B cell (primary cell): ENCODE measurements around the gene ECI1. TPM values are rescaled to one million over a fixed set of nuclear protein-coding genes. Genes with fewer than 3 reads are reported as not detected.

Source experiments
- ATAC-seq: fragments of 200-7000 bp; cut with Tn5 transposase; one replicate; pipeline ENCODE4 v1.10.0; 2021; ENCODE audit warnings: low read depth, mild to moderate bottlenecking, moderate number of reproducible peaks, moderate library complexity
- CTCF ChIA-PET: fragments of 350-600 bp; sonication (Branson Sonifier 250); formaldehyde crosslinking; loops from one replicate; lab custom pipeline; 2021; ENCODE audit warnings: antibody characterized with exemption, inconsistent platforms; lab: Charles Lee
- POLR2A ChIA-PET: fragments of 350-600 bp; sonication (Branson Sonifier 250); formaldehyde crosslinking; loops from one replicate; lab custom pipeline; 2021; ENCODE audit warnings: antibody characterized with exemption; lab: Charles Lee
- DNase-seq: peaks from one replicate; pipeline ENCODE4 v3.0.0; 2013
- H2AFZ ChIP-seq: 2 replicates; pipeline ENCODE4 v1.6.1; 2012; ENCODE audit warnings: mild to moderate bottlenecking, low read depth, low read length; ENCODE audit not compliant: insufficient read depth, poor library complexity, severe bottlenecking
- H3K27ac ChIP-seq, 2 donors: 1 replicate in 1 of 2; 2 replicates in 1 of 2; pipeline ENCODE4 v1.5.1; 2012 to 2013; ENCODE audit warnings: low read length in 2 of 2, mild to moderate bottlenecking in 2 of 2, moderate library complexity in 1 of 2
- H3K27me3 ChIP-seq, 4 experiments: fragments of 200-600 bp in 1 of 4; sonication (generic) in 1 of 4; replicated peaks in 1 of 4; 1 replicate in 2 of 4; 2 replicates in 2 of 4; pipeline versions ENCODE4 v1.6.1 to v1.7.0; 2013 to 2016; ENCODE audit warnings: low read length in 3 of 4, mild to moderate bottlenecking in 2 of 4, mixed read lengths in 1 of 4, moderate library complexity in 1 of 4; ENCODE audit not compliant: insufficient read depth in 4 of 4, control insufficient read depth in 3 of 4; ENCODE audit errors: control extremely low read depth in 1 of 4
- H3K36me3 ChIP-seq, 2 experiments: replicated peaks in 1 of 2; 1 replicate in 1 of 2; 2 replicates in 1 of 2; pipeline versions ENCODE4 v1.6.1 to v1.7.1; 2013; ENCODE audit warnings: low read length in 1 of 2; ENCODE audit not compliant: insufficient read depth in 2 of 2, control insufficient read depth in 1 of 2; ENCODE audit errors: control extremely low read depth in 1 of 2, extremely low read depth in 1 of 2
- H3K4me1 ChIP-seq, 2 donors: fragments of 200-600 bp in 1 of 2; sonication (generic) in 1 of 2; 1 replicate in 1 of 2; 2 replicates in 1 of 2; pipeline versions ENCODE4 v1.5.1 to v1.6.1; 2013 to 2017; ENCODE audit warnings: low read length in 2 of 2; ENCODE audit not compliant: control insufficient read depth in 2 of 2, insufficient read depth in 2 of 2
- H3K4me2 ChIP-seq: replicated peaks from 2 replicates; pipeline ENCODE3; 2012; ENCODE audit warnings: mild to moderate bottlenecking, low read depth, low read length; ENCODE audit not compliant: poor library complexity, severe bottlenecking
- H3K4me3 ChIP-seq, 5 experiments: fragments of 200-600 bp in 1 of 5; sonication (generic) in 1 of 5; 1 replicate in 3 of 5; 2 replicates in 2 of 5; pipeline versions ENCODE4 v1.5.1 to v1.7.0; 2011 to 2016; ENCODE audit warnings: low read length in 4 of 5, mild to moderate bottlenecking in 4 of 5, low read depth in 2 of 5, control low read depth in 1 of 5, moderate library complexity in 1 of 5; ENCODE audit not compliant: insufficient read depth in 1 of 5; ENCODE audit errors: control extremely low read depth in 1 of 5, extremely low read depth in 1 of 5
- H3K79me2 ChIP-seq: fragments of 200-600 bp; sonication (generic); one replicate; pipeline ENCODE4 v1.6.0; 2016; ENCODE audit warnings: low read length; ENCODE audit not compliant: control insufficient read depth, insufficient read depth
- H3K9ac ChIP-seq: fragments of 200-600 bp; sonication (generic); 2 replicates; pipeline ENCODE4 v1.6.1; 2017; ENCODE audit warnings: mild to moderate bottlenecking, low read length, moderate library complexity
- H3K9me3 ChIP-seq, 3 donors: one replicate each; pipeline versions ENCODE4 v1.6.1 to v1.7.1; 2013; ENCODE audit warnings: low read length in 2 of 3; ENCODE audit not compliant: control insufficient read depth in 2 of 3, insufficient read depth in 1 of 3; ENCODE audit errors: control extremely low read depth in 1 of 3
- H4K20me1 ChIP-seq: 2 replicates; pipeline ENCODE4 v1.6.0; 2012; ENCODE audit warnings: mild to moderate bottlenecking, low read length; ENCODE audit not compliant: insufficient read depth, control insufficient read depth, poor library complexity, severe bottlenecking
- H3K27ac Mint-ChIP-seq: one replicate; pipeline ENCODE4 v1.8.0; 2021; ENCODE audit warnings: mixed read lengths
- H3K27me3 Mint-ChIP-seq: one replicate; pipeline ENCODE4 v1.8.0; 2021; ENCODE audit warnings: mixed read lengths
- H3K4me1 Mint-ChIP-seq: one replicate; pipeline ENCODE4 v1.8.0; 2021; ENCODE audit warnings: mixed read lengths
- H3K4me3 Mint-ChIP-seq: one replicate; pipeline ENCODE4 v1.8.0; 2021; ENCODE audit warnings: mixed read lengths
- H3K9me3 Mint-ChIP-seq: one replicate; pipeline ENCODE4 v1.8.0; 2022; ENCODE audit warnings: mixed read lengths; ENCODE audit not compliant: insufficient read depth
- CTCF ChIP-seq: fragments of 200-600 bp; IDR thresholded peaks from one replicate; pipeline ENCODE4 v1.8.0; 2022; ENCODE audit warnings: antibody characterized with exemption, mild to moderate bottlenecking
- EZH2 ChIP-seq: IDR thresholded peaks from 2 replicates; pipeline ENCODE4 v1.6.1; 2012; ENCODE audit warnings: borderline replicate concordance, low read depth, mild to moderate bottlenecking, moderate library complexity, low read length; ENCODE audit not compliant: insufficient read depth, poor library complexity, severe bottlenecking
- WGBS: methylation state at CpG from one replicate; pipeline ENCODE4 v1.1.5; 2013; ENCODE audit warnings: missing lambda C conversion rate; ENCODE audit not compliant: insufficient coverage; 5-methylcytosine and 5-hydroxymethylcytosine counted together
- intact Hi-C: fragments of 100-400 bp; cut with micrococcal nuclease; formaldehyde crosslinking; loops from one replicate; pipeline ENCODE4 v1.10.0; 2022
- polyA plus RNA-seq: library from polyadenylated mRNA; depleted of rRNA; stranded (reverse); fragments of >200 nt; gene quantifications from 2 replicates; pipeline ENCODE4 v1.2.3, GENCODE V29; 2012
- total RNA-seq, 2 donors: library from RNA; stranded (reverse); fragments of 120-200 nt in 1 of 2; gene quantifications; 1 replicate in 1 of 2; 2 replicates in 1 of 2; pipeline versions ENCODE4 v1.2.3 to v1.2.4, GENCODE V29; 2013 to 2022

The ECI1 gene
- total and polyA plus RNA-seq, 2 donors (not counting 1 experiment from before 2014, with no cell fraction given) = 34.3 to 38.4 TPM

GRCh38 chr16:2235695-2236336 is 15.6 kb downstream of the ECI1 start:
- intact Hi-C loops = no loop called here
- ChIA-PET POLR2A (interaction anchor here (1.1 to 1.4 kb wide), 2 partner anchors 16 to 21 kb away, joined by 4 read pairs; partner anchors contain the start of genes ECI1 and PGP), CTCF (no interaction called here)
- ATAC-seq (no peak), DNase-seq (no peak)
- peak overlapping the region; percentile 37 for H3K4me2 ChIP-seq
- no peaks in the 10 kb centered on the region for H3K9me3 Mint-ChIP-seq
- peaks cover 0 to 44% of the 10 kb centered on the region in 2 experiments for H3K36me3 ChIP-seq
- H4K20me1 ChIP-seq = peaks cover 21% of the 10 kb centered on the region
- H3K9me3 ChIP-seq = peaks cover 0 to 5% (median 0%) of the 10 kb centered on the region in 3 donors
- H3K27ac Mint-ChIP-seq = no peak overlapping the region
- no peak overlapping the region for H3K4me3 Mint-ChIP-seq
- no peak for TF ChIP-seq EZH2
- TF ChIP-seq CTCF = no peak
- H3K4me1 ChIP-seq = peaks cover 12 to 15% of the 10 kb centered on the region in 2 donors
- no peak overlapping the region for H2AFZ ChIP-seq
- peaks cover 0 to 27% (median 11%) of the 10 kb centered on the region in 4 experiments for H3K27me3 ChIP-seq
- H3K9ac ChIP-seq = no peak overlapping the region
- H3K4me1 Mint-ChIP-seq = peaks cover 1% of the 10 kb centered on the region
- peaks cover 3% of the 10 kb centered on the region for H3K27me3 Mint-ChIP-seq
- H3K4me3 ChIP-seq = no peak overlapping the region
- WGBS = 89% methylated on average over 19 of the region's 19 CpGs
- no peak overlapping the region for H3K27ac ChIP-seq
- no peaks in the 10 kb centered on the region for H3K79me2 ChIP-seq

GRCh38 chr16:2235234-2235651 is 16.1 kb downstream of the ECI1 start:
- Histone ChIP-seq H3K27ac (no peak overlapping the region), H3K9ac (no peak overlapping the region), H2AFZ (no peak overlapping the region), H3K4me3 (no peak overlapping the region), H3K79me2 (no peaks in the 10 kb centered on the region), H3K27me3 (peaks cover 0 to 27% (median 11%) of the 10 kb centered on the region in 4 experiments), H3K4me1 (peaks cover 12 to 15% of the 10 kb centered on the region in 2 donors), H3K4me2 (no peak overlapping the region), H3K9me3 (peaks cover 0 to 5% (median 0%) of the 10 kb centered on the region in 3 donors), H4K20me1 (peaks cover 26% of the 10 kb centered on the region), H3K36me3 (peaks cover 0 to 46% of the 10 kb centered on the region in 2 experiments)
- DNase-seq = no peak
- no peak for ATAC-seq
- H3K4me1 Mint-ChIP-seq = peaks cover 1% of the 10 kb centered on the region
- ChIA-PET POLR2A (interaction anchor here (1.1 kb wide), 1 partner anchor 21 kb away, joined by 4 read pairs; the partner anchor contains the start of gene PGP), CTCF (no interaction called here)
- no peaks in the 10 kb centered on the region for H3K9me3 Mint-ChIP-seq
- no peak overlapping the region for H3K27ac Mint-ChIP-seq
- peaks cover 3% of the 10 kb centered on the region for H3K27me3 Mint-ChIP-seq
- intact Hi-C loops = no loop called here
- 96% methylated on average over 28 of the region's 28 CpGs for WGBS
- H3K4me3 Mint-ChIP-seq = no peak overlapping the region
- TF ChIP-seq EZH2 = no peak
- TF ChIP-seq CTCF = no peak
